HEK293 (cell line): ENCODE measurements around the gene EIF4A3.
A peak's percentile ranks its signal among the peaks of the same experiment; 100 is the strongest.

Source experiments
- CTCF ChIA-PET: fragments of 350-600 bp; formaldehyde crosslinking; extraction: SDS; loops from one replicate; lab custom pipeline; 2021; ENCODE audit warnings: antibody characterized with exemption; lab: Yijun Ruan, JAX
- POLR2A ChIA-PET: fragments of 300-600 bp; formaldehyde crosslinking; extraction: SDS; loops from one replicate; lab custom pipeline; 2020; ENCODE audit warnings: antibody characterized with exemption, inconsistent platforms; lab: Yijun Ruan, JAX
- H3K27ac ChIP-seq: fragments of 200-500 bp; sonication (Bioruptor generic); 2 replicates; pipeline ENCODE4 v1.5.1; 2014; ENCODE audit warnings: low read depth, low read length, control low read depth, inconsistent platforms; ENCODE audit errors: extremely low read depth
- H3K36me3 ChIP-seq, 2 experiments: fragments of 200-500 bp in 1 of 2; sonication (Bioruptor generic) in 1 of 2; 1 replicate in 1 of 2; 2 replicates in 1 of 2; pipeline ENCODE4 v1.5.1; 2014 to 2017; ENCODE audit warnings: inconsistent platforms in 2 of 2, low read length in 2 of 2; ENCODE audit not compliant: control insufficient read depth in 2 of 2, insufficient read depth in 1 of 2
- H3K4me1 ChIP-seq: fragments of 200-500 bp; sonication (Bioruptor generic); 2 replicates; pipeline ENCODE4 v1.5.1; 2014; ENCODE audit warnings: mild to moderate bottlenecking, low read length, inconsistent platforms; ENCODE audit not compliant: control insufficient read depth, insufficient read depth
- H3K4me3 ChIP-seq: 2 replicates; pipeline ENCODE4 v1.5.1; 2011; ENCODE audit warnings: low read depth, mild to moderate bottlenecking, control low read depth, low read length, moderate library complexity
- H3K9me3 ChIP-seq: fragments of 200-500 bp; sonication (Bioruptor generic); 2 replicates; pipeline ENCODE4 v1.5.1; 2014; ENCODE audit warnings: low read depth, low read length, inconsistent platforms; ENCODE audit not compliant: control insufficient read depth, insufficient read depth
- AEBP2 ChIP-seq: fragments of 450-650 bp; formaldehyde crosslinking; IDR thresholded peaks from 2 replicates; pipeline ENCODE4 v1.5.1; 2016; ENCODE audit warnings: missing biosample characterization, missing genetic modification characterization, borderline replicate concordance
- ELK4 ChIP-seq: IDR thresholded peaks from 2 replicates; pipeline ENCODE4 v1.6.1; 2011; ENCODE audit warnings: mild to moderate bottlenecking, low read depth, low read length, borderline replicate concordance
- HOXD13 ChIP-seq: sonication (generic); formaldehyde crosslinking; IDR thresholded peaks from 2 replicates; pipeline ENCODE4 v1.8.0; 2022; ENCODE audit warnings: missing genetic modification reagents, borderline replicate concordance
- KLF1 ChIP-seq: fragments of 450-650 bp; formaldehyde crosslinking; IDR thresholded peaks from 2 replicates; pipeline ENCODE4 v1.5.1; 2016; ENCODE audit warnings: missing biosample characterization, missing genetic modification characterization
- KLF16 ChIP-seq: fragments of 450-650 bp; formaldehyde crosslinking; IDR thresholded peaks from 2 replicates; pipeline ENCODE4 v1.5.1; 2017; ENCODE audit warnings: missing biosample characterization, missing genetic modification characterization
- PRDM4 ChIP-seq: fragments of 450-650 bp; formaldehyde crosslinking; IDR thresholded peaks from 2 replicates; pipeline ENCODE4 v1.5.1; 2017; ENCODE audit warnings: missing biosample characterization, missing genetic modification characterization
- SP3 ChIP-seq: fragments of 450-650 bp; formaldehyde crosslinking; IDR thresholded peaks from 2 replicates; pipeline ENCODE4 v1.5.1; 2016; ENCODE audit warnings: missing biosample characterization, missing genetic modification characterization
- ZBTB20 ChIP-seq: fragments of 450-650 bp; formaldehyde crosslinking; IDR thresholded peaks from 2 replicates; pipeline ENCODE4 v1.5.1; 2016; ENCODE audit warnings: missing biosample characterization, missing genetic modification characterization
- ZBTB21 ChIP-seq: fragments of 450-650 bp; formaldehyde crosslinking; IDR thresholded peaks from 2 replicates; pipeline ENCODE4 v1.5.1; 2017; ENCODE audit warnings: missing biosample characterization, missing genetic modification characterization
- ZBTB26 ChIP-seq: fragments of 450-650 bp; formaldehyde crosslinking; optimal IDR thresholded peaks from 2 replicates; pipeline ENCODE3; 2016; ENCODE audit warnings: missing biosample characterization, mild to moderate bottlenecking, missing genetic modification characterization
- ZBTB48 ChIP-seq: fragments of 450-650 bp; formaldehyde crosslinking; IDR thresholded peaks from 2 replicates; pipeline ENCODE4 v1.5.1; 2016; ENCODE audit warnings: missing biosample characterization, missing genetic modification characterization
- ZNF10 ChIP-seq: fragments of 450-650 bp; formaldehyde crosslinking; IDR thresholded peaks from 2 replicates; pipeline ENCODE4 v1.5.1; 2017; ENCODE audit warnings: missing biosample characterization, missing genetic modification characterization
- ZNF140 ChIP-seq: fragments of 450-650 bp; formaldehyde crosslinking; IDR thresholded peaks from 2 replicates; pipeline ENCODE4 v1.5.1; 2016; ENCODE audit warnings: missing biosample characterization, missing genetic modification characterization
- ZNF169 ChIP-seq: fragments of 450-650 bp; formaldehyde crosslinking; IDR thresholded peaks from 2 replicates; pipeline ENCODE4 v1.5.1; 2016; ENCODE audit warnings: missing biosample characterization, missing genetic modification characterization
- ZNF175 ChIP-seq: fragments of 450-650 bp; formaldehyde crosslinking; IDR thresholded peaks from 2 replicates; pipeline ENCODE4 v1.5.1; 2016; ENCODE audit warnings: missing biosample characterization, missing genetic modification characterization
- ZNF19 ChIP-seq: fragments of 450-650 bp; formaldehyde crosslinking; IDR thresholded peaks from 2 replicates; pipeline ENCODE4; 2016; ENCODE audit warnings: missing biosample characterization, missing genetic modification characterization, low read depth
- ZNF2 ChIP-seq: fragments of 450-650 bp; formaldehyde crosslinking; IDR thresholded peaks from 2 replicates; pipeline ENCODE4 v1.5.1; 2016; ENCODE audit warnings: missing biosample characterization, missing genetic modification characterization
- ZNF26 ChIP-seq: fragments of 450-650 bp; formaldehyde crosslinking; IDR thresholded peaks from 2 replicates; pipeline ENCODE4 v1.5.1; 2016; ENCODE audit warnings: missing biosample characterization, missing genetic modification characterization
- ZNF274 ChIP-seq, 2 experiments: fragments of 200-500 bp in 1 of 2; fragments of 450-650 bp in 1 of 2; sonication (Bioruptor generic) in 1 of 2; formaldehyde crosslinking in 1 of 2; IDR thresholded peaks; 2 replicates each; pipeline versions ENCODE4 v1.5.1 to v1.6.1; 2014 to 2016; ENCODE audit warnings: borderline replicate concordance in 1 of 2, inconsistent platforms in 1 of 2, low read length in 1 of 2, missing biosample characterization in 1 of 2, missing genetic modification characterization in 1 of 2
- ZNF280C ChIP-seq: fragments of 450-650 bp; formaldehyde crosslinking; IDR thresholded peaks from 2 replicates; pipeline ENCODE4 v1.5.1; 2016; ENCODE audit warnings: missing biosample characterization, missing genetic modification characterization
- ZNF335 ChIP-seq: fragments of 450-650 bp; formaldehyde crosslinking; conservative IDR thresholded peaks from 2 replicates; pipeline ENCODE4 v1.5.1; 2016; ENCODE audit warnings: missing biosample characterization, missing genetic modification characterization
- ZNF394 ChIP-seq: fragments of 450-650 bp; formaldehyde crosslinking; IDR thresholded peaks from 2 replicates; pipeline ENCODE4 v1.5.1; 2016; ENCODE audit warnings: missing biosample characterization, missing genetic modification characterization, mild to moderate bottlenecking, moderate library complexity, borderline replicate concordance
- ZNF501 ChIP-seq: fragments of 450-650 bp; formaldehyde crosslinking; IDR thresholded peaks from 2 replicates; pipeline ENCODE4 v1.5.1; 2016; ENCODE audit warnings: missing biosample characterization, missing genetic modification characterization
- ZNF621 ChIP-seq: fragments of 450-650 bp; formaldehyde crosslinking; IDR thresholded peaks from 2 replicates; pipeline ENCODE4 v1.5.1; 2017; ENCODE audit warnings: missing biosample characterization, missing genetic modification characterization
- ZNF654 ChIP-seq: fragments of 450-650 bp; formaldehyde crosslinking; IDR thresholded peaks from 2 replicates; pipeline ENCODE4 v1.5.1; 2016; ENCODE audit warnings: low read depth, missing biosample characterization, missing genetic modification characterization
- ZNF664 ChIP-seq: fragments of 450-650 bp; formaldehyde crosslinking; IDR thresholded peaks from 2 replicates; pipeline ENCODE4 v1.5.1; 2016; ENCODE audit warnings: missing biosample characterization, missing genetic modification characterization
- ZNF776 ChIP-seq: fragments of 450-650 bp; formaldehyde crosslinking; IDR thresholded peaks from 2 replicates; pipeline ENCODE4 v1.5.0; 2017; ENCODE audit warnings: missing biosample characterization, missing genetic modification characterization, borderline replicate concordance

Gene EIF4A3

GRCh38 chr17:80101946-80102663, 44.8 kb downstream of the EIF4A3 start:
- no peaks in the 10 kb centered on the region for H3K9me3 ChIP-seq
- H3K4me3 ChIP-seq, result peak overlapping the region; percentile 88
- H3K36me3 ChIP-seq, result peaks cover 0 to 4% of the 10 kb centered on the region in 2 experiments; a peak in 2 of 3 replicates
- ChIA-PET CTCF (interaction anchor here (0.6 to 3.0 kb wide), 52 partner anchors 8 to 1906 kb away, joined by 3 to 31 read pairs (median 4); no protein-coding TSS in a partner anchor), POLR2A (interaction anchor here (0.6 to 1.8 kb wide), 26 partner anchors 8 to 352 kb away, joined by 3 to 24 read pairs (median 4); partner anchors contain the start of genes CBX8 and EIF4A3)
- peak overlapping the region; percentile 73; the same call in 1 of the 2 replicates for H3K27ac ChIP-seq
- peaks cover 4% of the 10 kb centered on the region; the same call in 1 of the 2 replicates for H3K4me1 ChIP-seq
- TF ChIP-seq ZNF654 (tag by site-specific recombination) (no peak), ZNF26 (tag by site-specific recombination) (no peak), SP3 (tag by site-specific recombination) (no peak), ZBTB20 (tag by site-specific recombination) (peak; percentile 39; the same call in 1 of the 2 replicates), ZNF19 (no peak), ZBTB48 (tag by site-specific recombination) (0 out of 2 replicates have a peak, but pooled peaks have one; percentile 30), ZNF501 (peak; percentile 8; the same call in 1 of the 2 replicates), ZNF664 (no peak), KLF1 (tag by site-specific recombination) (peak; percentile 17; the same call in 1 of the 2 replicates), ZNF2 (no peak), ZNF621 (tag by site-specific recombination) (no peak), ZBTB26 (tag by site-specific recombination) (no peak), ZNF175 (tag by site-specific recombination) (no peak), ZNF280C (tag by site-specific recombination) (no peak), ZNF10 (tag by site-specific recombination) (no peak), ZBTB21 (tag by site-specific recombination) (no peak), PRDM4 (tag by site-specific recombination) (0 out of 2 replicates have a peak, but pooled peaks have one; percentile 33), ZNF394 (tag by site-specific recombination) (no peak), KLF16 (tag by site-specific recombination) (0 out of 2 replicates have a peak, but pooled peaks have one; percentile 2), ELK4 (no peak), ZNF169 (no peak), ZNF335 (peak; percentile 26), HOXD13 (CRISPR knock-in tag) (no peak), ZNF274 (IDR thresholded peaks at IDR 0.05; ENCODE audit: low read length) (no peak), ZNF274 (tag by site-specific recombination; IDR thresholded peaks at IDR 0.05; ENCODE audit: borderline replicate concordance) (no peak), ZNF776 (no peak), ZNF140 (no peak), AEBP2 (tag by site-specific recombination) (no peak)
